ENCODE results near the gene NCAPD2.
A peak's percentile ranks its signal among the peaks of the same experiment; 100 is the strongest.
"Not testable (repeated sequence)": the region's sequence is repeated elsewhere in the genome, so short reads cannot be mapped to it uniquely, and the experiment has no call there.

NCAPD2 gene

GRCh38 chr12:6466184-6466573 is 27.7 kb upstream of the NCAPD2 start:
- H3K27ac ChIP-seq, result no peak overlapping the region
- no peak for TF ChIP-seq ZFX (IDR thresholded peaks at IDR 0.05; ENCODE audit: borderline replicate concordance)
- TF ChIP-seq, protein P1, sequence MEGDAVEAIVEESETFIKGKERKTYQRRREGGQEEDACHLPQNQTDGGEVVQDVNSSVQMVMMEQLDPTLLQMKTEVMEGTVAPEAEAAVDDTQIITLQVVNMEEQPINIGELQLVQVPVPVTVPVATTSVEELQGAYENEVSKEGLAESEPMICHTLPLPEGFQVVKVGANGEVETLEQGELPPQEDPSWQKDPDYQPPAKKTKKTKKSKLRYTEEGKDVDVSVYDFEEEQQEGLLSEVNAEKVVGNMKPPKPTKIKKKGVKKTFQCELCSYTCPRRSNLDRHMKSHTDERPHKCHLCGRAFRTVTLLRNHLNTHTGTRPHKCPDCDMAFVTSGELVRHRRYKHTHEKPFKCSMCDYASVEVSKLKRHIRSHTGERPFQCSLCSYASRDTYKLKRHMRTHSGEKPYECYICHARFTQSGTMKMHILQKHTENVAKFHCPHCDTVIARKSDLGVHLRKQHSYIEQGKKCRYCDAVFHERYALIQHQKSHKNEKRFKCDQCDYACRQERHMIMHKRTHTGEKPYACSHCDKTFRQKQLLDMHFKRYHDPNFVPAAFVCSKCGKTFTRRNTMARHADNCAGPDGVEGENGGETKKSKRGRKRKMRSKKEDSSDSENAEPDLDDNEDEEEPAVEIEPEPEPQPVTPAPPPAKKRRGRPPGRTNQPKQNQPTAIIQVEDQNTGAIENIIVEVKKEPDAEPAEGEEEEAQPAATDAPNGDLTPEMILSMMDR (IDR thresholded peaks at IDR 0.05), result no peak

DNA sequence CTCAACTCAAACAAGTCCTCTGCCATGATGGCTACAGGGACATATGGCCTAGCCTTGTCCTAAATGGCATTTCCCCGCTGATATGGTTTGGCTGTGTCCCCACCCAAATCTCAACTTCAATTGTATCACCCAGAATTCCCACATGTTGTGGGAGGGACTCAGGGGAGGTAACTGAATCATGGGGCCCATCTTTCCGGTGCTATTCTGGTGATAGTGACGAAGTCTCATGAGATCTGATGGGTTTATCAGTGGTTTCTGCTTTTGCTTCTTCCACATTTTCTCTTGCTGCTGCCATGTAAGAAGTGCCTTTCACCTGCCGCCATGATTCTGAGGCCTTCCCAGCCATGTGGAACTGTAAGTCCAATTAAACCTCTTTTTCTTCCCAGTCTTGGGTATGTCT is 27.2 kb upstream of the NCAPD2 start:
- H3K27ac ChIP-seq, result not testable (repeated sequence)

GRCh38 chr12:6467571-6468282 is 26.2 kb upstream of the NCAPD2 start:
- not testable (repeated sequence) for H3K27ac ChIP-seq

GRCh38 chr12:6468283-6468575 is 25.7 kb upstream of the NCAPD2 start:
- TF ChIP-seq ZFX (IDR thresholded peaks at IDR 0.05; ENCODE audit: borderline replicate concordance), result no peak
- TF ChIP-seq, protein P1 (IDR thresholded peaks at IDR 0.05), result no peak
- no peak overlapping the region for H3K27ac ChIP-seq

GRCh38 chr12:6469092-6469491 is 24.8 kb upstream of the NCAPD2 start:
- TF ChIP-seq, protein P1 (IDR thresholded peaks at IDR 0.05), result no peak
- TF ChIP-seq ZFX (IDR thresholded peaks at IDR 0.05; ENCODE audit: borderline replicate concordance), result no peak
- no peak overlapping the region for H3K27ac ChIP-seq

DNA sequence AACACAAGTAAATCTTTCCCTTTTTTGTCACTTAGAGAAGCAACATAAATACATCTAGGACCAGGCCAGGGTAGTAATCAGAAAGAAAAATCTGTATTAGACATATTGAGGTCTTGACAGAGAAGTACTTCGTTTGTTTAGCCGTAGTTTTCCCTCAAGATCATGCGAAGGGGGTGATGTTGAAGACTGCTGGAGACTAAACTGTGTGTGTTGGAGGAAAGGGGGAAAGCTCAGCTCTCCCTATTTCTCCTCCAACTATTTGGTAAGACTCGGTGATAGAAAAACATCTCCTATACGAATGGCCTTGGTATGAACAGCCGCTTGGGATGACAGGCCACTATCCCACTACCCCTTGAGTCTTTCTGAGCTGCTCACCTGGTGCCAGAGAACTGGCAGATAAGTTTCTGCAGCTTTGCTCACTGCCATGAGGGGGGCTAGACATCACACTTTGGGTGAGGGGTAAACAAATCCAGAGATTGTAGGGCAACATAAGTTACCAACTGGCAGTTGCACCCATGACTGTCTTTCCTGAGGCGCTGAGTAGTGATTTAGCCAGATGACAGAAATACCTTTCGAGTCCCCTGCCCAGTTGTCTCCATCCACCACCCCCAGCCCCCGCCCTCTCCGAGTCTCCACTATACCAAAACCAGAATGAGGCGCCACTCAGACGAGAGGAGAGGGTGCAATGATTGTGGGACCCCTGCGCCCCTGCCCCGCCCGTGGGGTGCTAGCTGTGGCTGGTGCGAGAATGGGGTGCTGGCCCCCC is 24.1 kb upstream of the NCAPD2 start:
- H3K27ac ChIP-seq, result peak overlapping the region; percentile 89
- TF ChIP-seq, protein P1 (IDR thresholded peaks at IDR 0.05), result no peak
- TF ChIP-seq ZFX (IDR thresholded peaks at IDR 0.05; ENCODE audit: borderline replicate concordance), result no peak

DNA sequence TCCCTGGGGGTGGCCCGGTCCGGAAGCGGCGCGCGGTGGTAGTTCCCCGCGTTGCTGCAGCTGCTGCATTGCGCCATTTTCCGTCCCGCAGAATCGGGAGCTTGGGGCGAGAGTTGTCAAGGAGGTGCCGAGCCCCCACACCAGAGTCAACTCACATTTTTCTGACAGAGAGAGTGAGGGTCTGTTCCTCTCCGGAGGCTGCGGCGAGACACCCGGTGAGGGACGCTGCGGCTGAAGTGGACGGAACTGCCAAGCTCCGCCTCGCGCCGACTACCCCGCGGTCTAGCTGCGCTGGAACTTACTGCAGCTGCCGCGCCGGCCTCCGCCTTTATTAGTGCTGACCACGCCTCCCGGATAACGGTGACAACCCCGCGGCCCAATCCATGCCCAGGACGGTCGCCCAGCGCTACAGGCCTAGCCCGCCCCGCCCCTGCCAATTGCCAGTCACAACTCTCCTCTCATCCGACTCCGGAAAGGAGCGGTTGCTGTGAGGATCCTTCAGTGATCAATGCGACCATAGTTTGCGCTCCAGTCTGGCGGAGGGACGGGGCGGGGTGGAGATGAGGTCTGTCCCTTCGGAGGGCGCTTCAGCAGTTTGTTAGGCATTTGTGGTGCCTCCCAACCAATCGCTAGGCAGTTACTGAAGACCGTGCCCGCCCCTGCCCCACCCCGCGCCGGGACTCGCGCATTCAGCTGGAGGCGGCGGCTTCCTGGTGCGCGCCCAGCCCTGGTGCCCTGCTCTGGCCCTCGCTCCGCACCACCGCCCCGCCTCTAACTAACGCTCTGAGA is 23.3 kb upstream of the NCAPD2 start, which contains the start of gene VAMP1:
TSS of gene VAMP1 (minus strand) at position 303 of the 789 bp plus-strand sequence. CDS start at position 157, 146 bp downstream.
- peak within 1 kb of the TSS; percentile 89 for H3K27ac ChIP-seq
- TF ChIP-seq, protein P1 (IDR thresholded peaks at IDR 0.05), result no peak
- no peak for TF ChIP-seq ZFX (IDR thresholded peaks at IDR 0.05; ENCODE audit: borderline replicate concordance)

GRCh38 chr12:6471989-6472360 is 21.9 kb upstream of the NCAPD2 start:
- no peak for TF ChIP-seq ZFX (IDR thresholded peaks at IDR 0.05; ENCODE audit: borderline replicate concordance)
- TF ChIP-seq, protein P1 (IDR thresholded peaks at IDR 0.05), result no peak
- H3K27ac ChIP-seq, result peak overlapping the region; percentile 89; the same call in 1 of the 2 replicates
